Loucy (cell line): ENCODE measurements around the gene PKNOX2.

Experiments
- H2AFZ ChIP-seq: fragments of 200-600 bp; sonication (generic); 2 replicates; pipeline ENCODE4 v1.6.0; 2016; ENCODE audit warnings: antibody characterized with exemption, mild to moderate bottlenecking, low read length, moderate library complexity
- H3F3A ChIP-seq: fragments of 200-600 bp; 2 replicates; pipeline ENCODE4 v1.6.0; 2016; ENCODE audit warnings: antibody characterized with exemption, low read depth, mild to moderate bottlenecking
- H3K27me3 ChIP-seq: fragments of 200-600 bp; sonication (generic); 2 replicates; pipeline ENCODE4 v1.6.1; 2014; ENCODE audit warnings: low read length, mild to moderate bottlenecking; ENCODE audit not compliant: insufficient read depth, poor library complexity, severe bottlenecking
- H3K36me3 ChIP-seq: fragments of 200-600 bp; sonication (generic); 2 replicates; pipeline ENCODE4 v1.6.1; 2016; ENCODE audit warnings: low read length; ENCODE audit not compliant: insufficient read depth
- H3K4me1 ChIP-seq: fragments of 200-600 bp; sonication (generic); 2 replicates; pipeline ENCODE4 v1.5.1; 2014; ENCODE audit warnings: low read length, mild to moderate bottlenecking; ENCODE audit not compliant: insufficient read depth, poor library complexity, severe bottlenecking
- H3K4me2 ChIP-seq: fragments of 200-600 bp; sonication (generic); 2 replicates; pipeline ENCODE4 v1.6.0; 2014; ENCODE audit warnings: antibody characterized with exemption, low read length, low read depth, mild to moderate bottlenecking; ENCODE audit not compliant: poor library complexity, severe bottlenecking
- H3K4me3 ChIP-seq: fragments of 200-600 bp; sonication (generic); 2 replicates; pipeline ENCODE4 v1.5.1; 2014; ENCODE audit warnings: low read length, mild to moderate bottlenecking, mixed read lengths; ENCODE audit not compliant: poor library complexity, severe bottlenecking
- H3K79me2 ChIP-seq: fragments of 200-600 bp; sonication (generic); 2 replicates; pipeline ENCODE4 v1.6.1; 2014; ENCODE audit warnings: low read length; ENCODE audit not compliant: insufficient read depth
- H3K9ac ChIP-seq: fragments of 200-600 bp; sonication (generic); 2 replicates; pipeline ENCODE4 v1.6.0; 2014; ENCODE audit warnings: mild to moderate bottlenecking, low read depth, low read length, moderate library complexity; ENCODE audit not compliant: poor library complexity, severe bottlenecking
- H3K9me2 ChIP-seq: fragments of 200-600 bp; sonication (generic); replicated peaks from 2 replicates; pipeline ENCODE4 v1.6.1; 2016; ENCODE audit warnings: low read depth, low read length, mixed read lengths
- H3K9me3 ChIP-seq: fragments of 200-600 bp; sonication (generic); 2 replicates; pipeline ENCODE4 v1.6.1; 2014; ENCODE audit warnings: mild to moderate bottlenecking, antibody characterized with exemption, low read length, low read depth; ENCODE audit not compliant: insufficient read depth
- H4K20me1 ChIP-seq: fragments of 200-600 bp; sonication (generic); 2 replicates; pipeline ENCODE4 v1.6.0; 2014; ENCODE audit warnings: antibody characterized with exemption, low read length, mild to moderate bottlenecking; ENCODE audit not compliant: insufficient read depth, poor library complexity, severe bottlenecking
- CTCF ChIP-seq: fragments of 200-600 bp; sonication (generic); conservative IDR thresholded peaks from 2 replicates; pipeline ENCODE4 v1.5.1; 2014; ENCODE audit warnings: mild to moderate bottlenecking, antibody characterized with exemption, low read length
- EZH2phosphoT487 ChIP-seq: fragments of 200-600 bp; IDR thresholded peaks from 2 replicates; pipeline ENCODE4 v1.6.1; 2018; ENCODE audit warnings: antibody characterized with exemption, mild to moderate bottlenecking, moderate library complexity, borderline replicate concordance

Gene PKNOX2

GRCh38 chr11:125468852-125469251, 304.3 kb downstream of the PKNOX2 start:
- Histone ChIP-seq H3K4me1 (no peaks in the 10 kb centered on the region), H3K9ac (no peak overlapping the region), H2AFZ (no peak overlapping the region), H3K4me2 (no peak overlapping the region), H3F3A (no peaks in the 10 kb centered on the region), H3K27me3 (no peaks in the 10 kb centered on the region), H3K9me2 (no peaks in the 10 kb centered on the region), H4K20me1 (no peaks in the 10 kb centered on the region), H3K4me3 (no peak overlapping the region), H3K9me3 (no peaks in the 10 kb centered on the region), H3K36me3 (no peaks in the 10 kb centered on the region), H3K79me2 (no peaks in the 10 kb centered on the region)
- TF ChIP-seq CTCF (no peak), EZH2phosphoT487 (no peak)

GRCh38 chr11:125470355-125470754, 305.8 kb downstream of the PKNOX2 start:
- Histone ChIP-seq H3K4me1 (no peaks in the 10 kb centered on the region), H3K9me2 (no peaks in the 10 kb centered on the region), H3K79me2 (no peaks in the 10 kb centered on the region), H3K36me3 (no peaks in the 10 kb centered on the region), H3K9me3 (no peaks in the 10 kb centered on the region), H2AFZ (no peak overlapping the region), H3K4me2 (no peak overlapping the region), H3K27me3 (no peaks in the 10 kb centered on the region), H3F3A (no peaks in the 10 kb centered on the region), H3K4me3 (no peak overlapping the region), H4K20me1 (no peaks in the 10 kb centered on the region), H3K9ac (no peak overlapping the region)
- TF ChIP-seq CTCF: no peak
- TF ChIP-seq EZH2phosphoT487: no peak

GRCh38 chr11:125476721-125477120, 312.2 kb downstream of the PKNOX2 start:
- Histone ChIP-seq H3K79me2 (no peaks in the 10 kb centered on the region), H3K27me3 (no peaks in the 10 kb centered on the region)

More at GRCh38 chr11:125476721-125477120, 312.2 kb downstream of the PKNOX2 start:
- Histone ChIP-seq H3F3A (no peaks in the 10 kb centered on the region), H3K4me3 (no peak overlapping the region), H3K4me2 (no peak overlapping the region), H3K4me1 (no peaks in the 10 kb centered on the region), H2AFZ (no peak overlapping the region), H3K9me3 (no peaks in the 10 kb centered on the region), H3K9ac (no peak overlapping the region), H4K20me1 (no peaks in the 10 kb centered on the region), H3K9me2 (no peaks in the 10 kb centered on the region), H3K36me3 (no peaks in the 10 kb centered on the region)
- TF ChIP-seq CTCF (no peak), EZH2phosphoT487 (no peak)
